Fibroblast of skin of abdomen (primary cell): ENCODE results near the gene FEZF1.

Experiments used
- DNase-seq: peaks from one replicate; pipeline ENCODE4 v3.0.0-alpha.2; 2013

FEZF1 gene

DNA sequence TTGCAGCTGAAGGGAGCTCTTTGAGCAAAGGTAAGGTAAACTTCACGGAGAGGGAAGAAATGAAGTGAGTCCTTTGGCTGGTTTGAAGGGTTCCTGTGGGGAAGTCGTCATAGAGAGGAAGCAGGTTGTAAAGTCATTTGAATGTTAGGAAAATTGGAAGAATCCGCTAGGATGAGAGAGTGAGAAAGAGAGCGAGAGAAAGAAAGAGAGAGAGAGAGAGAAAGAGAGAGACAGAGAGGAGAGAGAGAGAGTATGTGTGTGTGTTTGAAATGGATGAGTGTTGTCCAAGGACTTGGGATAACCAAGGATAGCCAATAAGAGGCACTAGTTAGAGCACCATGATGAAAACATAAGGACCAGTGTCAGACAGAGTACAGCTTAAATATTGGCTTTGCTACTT, 43.1 kb downstream of the FEZF1 start:
- DNase-seq, result no peak

DNA sequence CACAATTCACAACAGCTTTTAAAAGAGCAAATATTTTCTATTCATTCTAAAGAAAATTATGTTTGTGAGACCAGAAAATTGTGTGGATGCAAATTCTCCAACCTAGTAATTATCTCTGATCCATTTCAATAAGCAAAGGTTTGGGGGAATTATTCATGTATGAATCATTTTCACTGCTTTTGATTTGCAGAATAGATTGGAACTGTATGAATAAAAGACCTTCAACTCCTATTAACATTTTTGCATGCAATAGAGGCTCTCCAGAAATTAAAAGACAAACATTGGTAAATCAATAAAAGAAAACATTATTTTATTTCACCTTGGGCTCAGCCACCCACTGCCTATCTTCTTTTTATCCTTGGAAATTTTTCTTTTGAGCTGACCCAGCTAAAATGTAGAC, 43.5 kb downstream of the FEZF1 start:
- no peak for DNase-seq

DNA sequence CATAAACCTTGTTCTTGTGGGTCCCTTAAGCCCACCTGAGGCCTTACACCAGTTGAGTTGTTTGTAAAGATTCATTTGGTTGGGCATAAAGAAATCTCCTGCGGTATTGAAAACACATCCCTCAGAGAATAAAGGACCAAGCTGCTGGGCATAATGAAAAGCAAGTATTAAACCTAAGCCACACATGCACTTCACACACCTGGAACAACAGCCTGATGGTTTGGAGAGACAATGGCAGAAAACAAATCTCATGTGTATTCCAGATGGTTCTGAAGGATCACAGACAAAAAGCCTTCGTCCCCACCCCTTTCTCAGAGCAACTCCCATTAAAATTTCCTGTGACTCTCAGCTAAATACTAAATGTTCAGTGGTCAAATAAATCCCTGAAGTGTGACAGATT, 44.2 kb downstream of the FEZF1 start:
- no peak for DNase-seq

DNA sequence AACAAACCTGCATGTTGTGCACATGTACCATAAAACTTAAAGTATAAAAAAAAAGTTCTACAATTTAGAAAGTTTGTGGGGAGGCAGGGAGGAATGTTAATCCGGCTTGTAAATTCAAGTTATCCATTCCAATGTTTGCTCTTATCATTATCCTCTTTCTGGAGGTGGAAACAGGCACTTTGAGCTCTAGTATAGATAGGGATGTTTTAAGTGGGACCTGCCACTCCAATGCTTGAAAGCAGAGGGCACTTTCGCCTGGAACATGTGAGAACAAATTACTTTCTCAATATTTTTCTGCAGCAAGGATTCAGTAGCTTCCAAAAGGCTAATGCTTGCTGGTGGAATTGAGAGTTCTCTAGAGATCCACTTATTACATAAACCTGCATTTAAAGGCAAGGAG, 45.6 kb downstream of the FEZF1 start:
- no peak for DNase-seq

DNA sequence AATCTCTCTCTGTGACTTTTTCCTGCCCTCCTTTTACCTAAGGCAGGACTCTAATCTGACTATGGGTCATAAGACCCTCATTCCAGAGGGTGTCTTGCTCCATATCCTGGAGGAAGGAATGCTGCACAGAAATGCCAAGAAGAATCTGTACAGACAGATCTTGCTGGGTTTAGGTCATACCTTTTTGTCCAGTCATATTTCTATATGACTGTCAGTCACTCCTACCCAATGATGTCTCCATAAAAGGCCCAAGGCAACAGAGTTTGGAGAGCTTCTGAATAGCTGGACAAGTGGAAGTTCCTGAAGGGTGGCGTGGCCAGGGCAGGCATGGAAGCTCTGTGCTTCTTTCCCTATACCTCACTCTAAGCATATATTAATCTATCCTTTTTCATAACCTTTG, 47.5 kb downstream of the FEZF1 start:
- no peak for DNase-seq

DNA sequence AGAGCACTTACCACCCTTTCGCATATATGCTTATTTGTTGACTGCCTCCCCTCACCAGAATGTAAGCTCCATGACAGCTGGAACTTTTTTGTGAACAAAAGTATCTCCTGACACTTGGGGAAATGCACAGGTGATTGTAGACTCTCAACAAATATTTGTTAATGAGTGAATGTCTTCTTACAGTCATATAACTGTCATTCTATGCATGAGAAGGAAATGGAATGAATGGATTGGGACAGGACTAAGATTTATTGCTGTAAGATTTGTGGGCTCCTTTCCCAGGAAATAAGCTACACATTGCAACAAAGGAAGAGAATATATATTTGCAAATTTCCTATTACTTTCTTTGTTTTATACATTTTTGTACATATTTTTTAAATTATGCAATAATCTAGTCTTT, 48.5 kb downstream of the FEZF1 start:
- no peak for DNase-seq

DNA sequence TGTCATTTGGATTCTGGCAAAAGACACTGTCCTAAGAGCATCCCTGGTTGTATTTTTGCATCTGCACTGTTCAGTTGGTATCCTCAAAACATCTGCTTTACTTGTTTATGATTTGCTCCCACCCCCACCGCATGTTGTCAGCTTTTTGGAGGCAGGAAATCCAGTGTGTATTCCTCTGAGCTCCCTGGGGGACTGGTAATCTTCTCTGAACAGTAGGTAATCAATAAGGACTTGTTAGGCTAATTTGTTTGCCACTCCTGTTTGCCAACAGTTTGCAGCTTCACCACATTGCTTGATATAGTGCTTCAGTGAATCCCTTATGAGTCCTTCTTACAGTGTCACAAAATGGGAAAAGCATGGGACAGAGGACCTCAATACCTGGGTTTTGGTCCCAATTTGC, 49.1 kb downstream of the FEZF1 start:
- DNase-seq, result no peak
